ENCODE measurements around the gene SHROOM3. TPM values are rescaled to one million over a fixed set of nuclear protein-coding genes. Genes with fewer than 3 reads are reported as not detected.

Gene SHROOM3
- total RNA-seq, 1 experiment from 2014 or later, result 27.6 TPM

DNA sequence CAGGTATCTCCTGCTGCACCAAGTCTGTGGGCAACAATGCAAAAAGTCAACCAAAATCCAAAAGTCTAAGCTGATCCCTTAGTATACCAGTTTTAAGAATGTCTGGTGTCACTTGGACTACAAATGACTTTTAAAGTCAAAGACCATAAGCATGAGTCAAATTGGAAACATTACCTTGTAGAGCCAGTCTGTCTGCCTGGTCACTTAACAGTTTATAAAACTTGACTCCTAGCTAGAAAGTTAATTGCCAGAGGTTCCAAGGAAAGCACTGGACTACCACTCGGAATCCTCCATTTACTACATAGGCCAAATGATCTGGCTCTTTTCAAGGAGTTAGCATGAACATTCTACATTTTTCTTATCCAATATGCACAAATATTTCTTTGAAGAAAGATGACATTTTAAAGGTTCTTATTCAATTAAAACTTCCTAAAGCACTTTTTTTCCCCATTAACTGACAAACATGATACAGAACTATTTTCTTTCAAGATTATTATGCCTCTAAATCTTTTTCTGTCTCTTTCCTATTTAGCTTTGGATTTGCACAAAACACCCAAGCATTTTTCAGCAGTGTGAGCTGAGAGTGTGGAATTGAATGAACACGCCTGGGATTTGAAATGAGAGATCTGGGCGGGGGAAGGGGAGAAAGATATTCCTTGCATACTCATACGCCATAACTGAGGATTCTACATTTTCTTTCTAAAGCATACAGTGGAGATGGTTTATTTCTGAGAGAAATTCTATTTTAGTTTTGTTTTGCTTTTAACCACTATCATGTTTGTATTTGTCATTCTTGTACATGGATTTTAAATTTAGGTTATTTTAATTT lies 188.4 kb downstream of the SHROOM3 start:
- Mint-ChIP-seq H3K27me3 (ENCODE audit: low read depth) (no peaks in the 10 kb centered on the region; the same call in 1 of the 2 replicates), H3K9me3 (no peaks in the 10 kb centered on the region), H3K4me1 (peaks cover 33 to 42% of the 10 kb centered on the region in 2 experiments), H3K36me3 (ENCODE audit: insufficient read depth in 1 of 3, low read depth in 3 of 3) (no peaks in the 10 kb centered on the region), H3K27ac (peak overlapping the region in 1 of 3 experiments; percentile 58; a peak in 2 of 7 replicates), H3K4me3 (0 out of 5 replicates have a peak overlapping the region, but pooled peaks of 1 of the 2 experiments have one; percentile 7)
- H3K9me3 ChIP-seq (ENCODE audit: control insufficient read depth, low read depth, low read length), result no peaks in the 10 kb centered on the region
- H3K4me2 ChIP-seq (ENCODE audit: insufficient read depth, insufficient read length, low read length), result no peak overlapping the region
- no peaks in the 10 kb centered on the region for H4K20me1 ChIP-seq (ENCODE audit: control insufficient read depth, insufficient read depth, insufficient read length)
- H2BK120ac ChIP-seq (ENCODE audit: low read depth, low read length, poor library complexity, severe bottlenecking), result no peak overlapping the region
- no peak overlapping the region for H3K23ac ChIP-seq (ENCODE audit: insufficient read length, low read depth, low read length)
- no peak overlapping the region for H3K14ac ChIP-seq (ENCODE audit: insufficient read depth, low read length)
- no peaks in the 10 kb centered on the region for H3K27me3 ChIP-seq (ENCODE audit: insufficient read depth, low read length)
- H3K18ac ChIP-seq (ENCODE audit: insufficient read length, low read depth, low read length), result no peak overlapping the region
- H4K5ac ChIP-seq (ENCODE audit: insufficient read length, low read depth, low read length), result no peak overlapping the region
- H3K27ac ChIP-seq (ENCODE audit: insufficient read length, low read depth, low read length), result no peak overlapping the region
- no peak overlapping the region for H3T11ph ChIP-seq (ENCODE audit: low read length)
- TF ChIP-seq, protein P1, sequence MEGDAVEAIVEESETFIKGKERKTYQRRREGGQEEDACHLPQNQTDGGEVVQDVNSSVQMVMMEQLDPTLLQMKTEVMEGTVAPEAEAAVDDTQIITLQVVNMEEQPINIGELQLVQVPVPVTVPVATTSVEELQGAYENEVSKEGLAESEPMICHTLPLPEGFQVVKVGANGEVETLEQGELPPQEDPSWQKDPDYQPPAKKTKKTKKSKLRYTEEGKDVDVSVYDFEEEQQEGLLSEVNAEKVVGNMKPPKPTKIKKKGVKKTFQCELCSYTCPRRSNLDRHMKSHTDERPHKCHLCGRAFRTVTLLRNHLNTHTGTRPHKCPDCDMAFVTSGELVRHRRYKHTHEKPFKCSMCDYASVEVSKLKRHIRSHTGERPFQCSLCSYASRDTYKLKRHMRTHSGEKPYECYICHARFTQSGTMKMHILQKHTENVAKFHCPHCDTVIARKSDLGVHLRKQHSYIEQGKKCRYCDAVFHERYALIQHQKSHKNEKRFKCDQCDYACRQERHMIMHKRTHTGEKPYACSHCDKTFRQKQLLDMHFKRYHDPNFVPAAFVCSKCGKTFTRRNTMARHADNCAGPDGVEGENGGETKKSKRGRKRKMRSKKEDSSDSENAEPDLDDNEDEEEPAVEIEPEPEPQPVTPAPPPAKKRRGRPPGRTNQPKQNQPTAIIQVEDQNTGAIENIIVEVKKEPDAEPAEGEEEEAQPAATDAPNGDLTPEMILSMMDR (conservative IDR thresholded peaks at IDR 0.05), result no peak
- no CpG with 5 or more reads among the region's 4 CpGs for WGBS (ENCODE audit: extremely low coverage, insufficient read length, low lambda C conversion rate)
- no peak overlapping the region for H2BK12ac ChIP-seq (ENCODE audit: insufficient read length, low read depth, low read length)
- no peak overlapping the region for H3K4ac ChIP-seq (ENCODE audit: low read depth, low read length)
- H3K9ac ChIP-seq (ENCODE audit: extremely low read depth, insufficient read length, low read length), result no peak overlapping the region
- peaks cover 8% of the 10 kb centered on the region for H3K4me1 ChIP-seq (ENCODE audit: insufficient read depth, low read length)
- H3K79me2 ChIP-seq (ENCODE audit: insufficient read depth, low read length), result no peaks in the 10 kb centered on the region
- H3K79me1 ChIP-seq (ENCODE audit: insufficient read depth, low read depth, low read length, poor library complexity, severe bottlenecking), result no peaks in the 10 kb centered on the region
- H3K56ac ChIP-seq (ENCODE audit: insufficient read length, low read depth, low read length), result no peak overlapping the region
- no peak overlapping the region for H2AFZ ChIP-seq (ENCODE audit: low read length)
- H2BK20ac ChIP-seq (ENCODE audit: low read depth, low read length, poor library complexity, severe bottlenecking), result no peak overlapping the region
- no peak overlapping the region for H2BK5ac ChIP-seq (ENCODE audit: insufficient read length, low read length)
- no peak overlapping the region for H4K8ac ChIP-seq (replicated peaks; ENCODE audit: insufficient read length, low read depth, low read length)
- DNase-seq, result no peak
- no peak overlapping the region for H2AK5ac ChIP-seq (ENCODE audit: insufficient read length, low read length)
- H3K23me2 ChIP-seq (ENCODE audit: insufficient read length, low read depth, low read length, poor library complexity, severe bottlenecking), result no peaks in the 10 kb centered on the region
- no peak overlapping the region for H2BK15ac ChIP-seq (ENCODE audit: low read depth, low read length)
- no peak overlapping the region for H4K91ac ChIP-seq (ENCODE audit: insufficient read length, low read depth, low read length)
